HUES64 (cell line): ENCODE measurements around the gene FLNA.
"Not testable (repeated sequence)": the region's sequence is repeated elsewhere in the genome, so short reads cannot be mapped to it uniquely, and the experiment has no call there.

Experiments used
- H3K27ac ChIP-seq: 2 replicates; pipeline ENCODE4 v1.7.0; 2013; ENCODE audit warnings: low read depth, low read length, inconsistent platforms
- H3K27me3 ChIP-seq: 2 replicates; pipeline ENCODE4 v1.6.1; 2013; ENCODE audit warnings: mild to moderate bottlenecking, low read length; ENCODE audit not compliant: insufficient read depth
- H3K36me3 ChIP-seq: 2 replicates; pipeline ENCODE4 v1.6.1; 2013; ENCODE audit warnings: mild to moderate bottlenecking, low read length; ENCODE audit not compliant: insufficient read depth
- H3K4me1 ChIP-seq: 2 replicates; pipeline ENCODE4 v1.6.1; 2013; ENCODE audit warnings: mild to moderate bottlenecking, low read length, moderate library complexity; ENCODE audit not compliant: insufficient read depth
- H3K4me3 ChIP-seq: 2 replicates; pipeline ENCODE4 v1.5.1; 2013; ENCODE audit warnings: mild to moderate bottlenecking, low read length, moderate library complexity
- H3K9ac ChIP-seq: 2 replicates; pipeline ENCODE4 v1.6.1; 2013; ENCODE audit warnings: mild to moderate bottlenecking, low read depth, low read length
- H3K9me3 ChIP-seq: 2 replicates; pipeline ENCODE4 v1.6.1; 2013; ENCODE audit warnings: low read depth, low read length; ENCODE audit not compliant: insufficient read depth
- WGBS: fragments of 150-250, 120-280 bp; methylation state at CpG from one replicate; pipeline ENCODE4 v1.1.7; 2013; ENCODE audit warnings: missing lambda C conversion rate; 5-methylcytosine and 5-hydroxymethylcytosine counted together

FLNA gene

DNA sequence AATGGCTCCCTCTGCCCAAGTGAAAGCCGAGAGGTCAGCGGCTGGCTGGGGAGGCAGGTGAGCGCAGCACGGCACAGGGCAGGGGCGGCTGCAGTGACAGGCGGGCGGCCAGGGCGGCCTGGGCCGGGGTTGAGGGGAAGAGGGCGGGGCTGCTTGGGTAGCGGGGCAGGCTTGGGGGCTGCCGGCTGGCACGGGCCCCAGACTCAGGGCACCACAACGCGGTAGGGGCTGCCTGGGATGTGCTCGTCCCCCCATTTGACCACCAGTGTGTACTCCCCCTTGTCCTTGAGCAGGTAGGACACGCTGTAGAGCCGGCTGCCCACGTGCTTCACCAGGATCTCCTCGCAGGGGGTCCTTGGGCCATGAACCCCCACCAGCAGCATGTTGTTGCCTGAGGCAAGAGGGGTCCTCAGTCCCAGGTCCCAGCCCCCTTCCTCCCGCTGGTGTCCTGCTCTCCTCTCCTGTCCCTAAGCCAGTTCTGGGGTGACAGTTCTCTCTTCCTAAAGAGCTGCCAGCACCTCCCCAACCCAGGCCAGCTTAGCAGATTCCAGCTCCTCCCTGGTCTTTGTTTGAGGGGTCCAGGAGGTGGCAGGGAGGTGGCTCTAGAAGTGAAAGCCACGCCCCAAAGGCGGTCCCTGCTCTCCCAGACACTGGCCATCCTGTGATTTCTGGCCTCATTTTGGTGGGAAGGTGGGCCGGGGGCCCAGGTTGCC, 25.6 kb downstream of the FLNA start:
- Histone ChIP-seq H3K27me3 (no peaks in the 10 kb centered on the region), H3K36me3 (peaks cover 56% of the 10 kb centered on the region), H3K4me3 (no peak overlapping the region), H3K9ac (no peak overlapping the region), H3K27ac (no peak overlapping the region; the same call in 1 of the 2 replicates), H3K4me1 (no peaks in the 10 kb centered on the region), H3K9me3 (no peaks in the 10 kb centered on the region)
- WGBS = 94% methylated on average over 24 of the region's 24 CpGs

DNA sequence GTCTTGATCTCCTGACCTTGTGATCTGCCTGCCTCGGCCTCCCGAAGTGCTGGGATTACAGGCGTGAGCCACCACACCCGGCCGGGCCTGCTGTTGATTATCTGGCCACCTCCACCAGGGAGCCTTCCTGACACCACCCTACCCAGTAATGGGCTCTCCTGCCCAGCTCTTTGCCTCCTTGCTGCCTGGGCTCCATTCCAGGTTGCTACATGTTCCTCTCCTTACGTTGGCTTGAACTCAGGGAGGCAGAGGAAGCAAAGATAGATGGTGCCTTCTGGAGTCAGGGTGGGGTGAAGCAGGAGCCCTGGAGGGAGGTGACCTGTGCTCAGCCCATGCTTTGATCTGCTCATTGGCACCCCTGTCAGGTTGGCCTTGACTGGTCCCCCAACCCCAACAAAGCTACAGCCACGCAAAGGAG, 26.3 kb downstream of the FLNA start:
- Histone ChIP-seq H3K4me3 (no peak overlapping the region), H3K27ac (no peak overlapping the region; the same call in 1 of the 2 replicates), H3K9ac (no peak overlapping the region), H3K9me3 (no peaks in the 10 kb centered on the region), H3K27me3 (no peaks in the 10 kb centered on the region), H3K36me3 (peaks cover 50% of the 10 kb centered on the region), H3K4me1 (no peaks in the 10 kb centered on the region)
- 83% methylated on average over 6 of the region's 7 CpGs for WGBS

DNA sequence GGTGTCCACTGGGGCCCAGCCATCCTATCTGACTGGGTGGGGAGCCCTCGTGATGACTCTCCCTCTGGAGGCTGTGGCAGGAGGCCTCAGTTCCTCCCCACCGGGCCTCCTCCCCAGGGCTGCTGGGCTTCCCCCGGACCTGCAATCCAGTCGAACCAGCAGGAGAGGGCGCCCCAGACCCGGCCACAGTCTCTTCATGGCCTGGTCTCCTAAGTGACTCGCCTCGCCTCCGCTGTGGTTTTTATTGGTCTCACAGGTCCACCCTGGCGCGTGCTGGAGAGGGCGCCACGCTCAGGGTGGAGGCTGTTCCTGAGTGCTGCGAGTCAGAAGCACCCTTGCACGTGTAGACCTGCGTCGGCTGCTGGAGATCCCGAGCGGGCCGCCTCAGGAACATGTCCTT, 30.8 kb downstream of the FLNA start:
- H3K27me3 ChIP-seq, H3K4me1 ChIP-seq, H3K9me3 ChIP-seq, H3K27ac ChIP-seq, H3K9ac ChIP-seq, H3K4me3 ChIP-seq, H3K36me3 ChIP-seq: not testable (repeated sequence)
- no CpG with 5 or more reads among the region's 20 CpGs for WGBS

- H3K9me3 ChIP-seq, H3K9ac ChIP-seq, H3K36me3 ChIP-seq, H3K4me1 ChIP-seq, H3K4me3 ChIP-seq, H3K27me3 ChIP-seq, H3K27ac ChIP-seq: not testable (repeated sequence)
- no CpG with 5 or more reads among the region's 16 CpGs for WGBS
Observed at GRCh38 chrX:154343063-154343462, 31.4 kb downstream of the FLNA start.

DNA sequence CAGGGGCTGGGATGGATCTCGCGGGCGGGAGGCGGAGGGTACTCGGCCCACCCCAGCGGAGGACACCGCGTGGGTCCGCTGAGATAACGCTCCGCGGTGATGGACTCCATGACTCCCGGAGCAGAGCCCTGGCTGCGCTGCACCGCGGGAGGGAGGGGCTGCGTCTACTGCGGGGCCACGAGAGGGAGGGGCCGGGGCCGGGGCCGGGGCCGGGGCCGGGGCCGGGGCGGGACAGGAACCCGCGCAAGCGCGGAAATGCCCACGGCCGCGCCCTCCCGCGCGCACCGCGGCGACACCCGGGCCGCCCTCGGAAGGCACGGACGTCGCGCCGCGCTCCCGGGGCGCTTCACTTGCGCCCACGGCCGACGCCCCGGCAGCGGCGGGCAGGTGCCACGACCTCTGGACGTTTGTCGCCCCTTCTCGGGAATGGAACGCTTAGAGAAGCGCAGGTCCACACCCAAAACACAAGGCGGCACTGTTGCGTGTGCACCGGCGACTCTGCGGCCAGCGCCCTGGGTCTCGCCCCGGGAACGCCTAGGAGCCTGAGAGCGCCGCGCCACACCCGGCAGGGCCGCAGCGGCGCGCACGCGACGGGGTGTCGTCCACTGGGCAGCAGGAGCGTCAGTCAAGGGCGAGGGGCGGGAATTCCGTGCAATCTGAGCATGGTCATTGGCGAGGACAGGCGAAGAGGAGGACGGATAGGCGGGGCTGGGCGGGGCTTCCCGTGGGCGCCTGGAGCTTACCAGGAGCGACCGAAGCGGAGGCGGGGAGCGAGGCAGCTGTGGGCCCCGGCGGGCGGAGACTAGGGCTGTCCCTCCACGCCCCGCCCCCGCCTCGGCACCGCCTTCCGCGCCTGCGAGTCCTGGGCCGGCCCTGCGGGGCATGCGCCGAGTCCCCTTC, 32.8 kb downstream of the FLNA start:
- H3K27me3 ChIP-seq, H3K36me3 ChIP-seq, H3K9me3 ChIP-seq, H3K27ac ChIP-seq, H3K9ac ChIP-seq, H3K4me1 ChIP-seq, H3K4me3 ChIP-seq: not testable (repeated sequence)
- WGBS = no CpG with 5 or more reads among the region's 115 CpGs

DNA sequence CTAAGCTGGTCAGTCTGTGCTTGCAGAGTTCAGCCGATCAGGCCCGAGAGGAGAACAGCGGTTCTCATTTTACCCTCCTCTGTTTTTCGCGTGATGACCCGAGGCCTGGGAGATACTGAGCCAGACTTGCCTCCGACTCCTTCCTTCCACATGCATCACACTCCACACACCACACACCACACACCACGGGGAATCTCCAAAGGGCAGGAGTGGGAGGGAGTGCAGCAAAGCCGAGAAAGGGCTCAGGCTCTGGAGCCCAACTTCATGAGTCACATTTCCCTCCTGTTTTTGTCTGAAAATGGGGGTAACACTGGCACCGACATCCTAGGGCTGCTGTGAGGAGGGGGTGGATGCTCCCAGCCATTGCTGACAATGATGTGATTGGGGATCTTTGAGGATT, 39.9 kb downstream of the FLNA start:
- Histone ChIP-seq H3K27ac (no peak overlapping the region), H3K36me3 (no peaks in the 10 kb centered on the region), H3K9ac (no peak overlapping the region), H3K27me3 (no peaks in the 10 kb centered on the region), H3K4me3 (no peak overlapping the region), H3K9me3 (no peaks in the 10 kb centered on the region), H3K4me1 (no peaks in the 10 kb centered on the region)
- 73% methylated on average over 10 of the region's 10 CpGs for WGBS

- no peak overlapping the region for H3K4me3 ChIP-seq
Observed at GRCh38 chrX:154333837-154334271, 40.6 kb downstream of the FLNA start.

GRCh38 chrX:154333116-154333515, 41.3 kb downstream of the FLNA start:
- 93% methylated on average over 9 of the region's 9 CpGs for WGBS
- H3K4me1 ChIP-seq = no peaks in the 10 kb centered on the region
- no peak overlapping the region for H3K4me3 ChIP-seq
- no peak overlapping the region for H3K9ac ChIP-seq
- no peaks in the 10 kb centered on the region for H3K9me3 ChIP-seq
- no peaks in the 10 kb centered on the region for H3K27me3 ChIP-seq
- H3K27ac ChIP-seq = no peak overlapping the region
- H3K36me3 ChIP-seq = no peaks in the 10 kb centered on the region

More at GRCh38 chrX:154333837-154334271, 40.6 kb downstream of the FLNA start:
- no peaks in the 10 kb centered on the region for H3K36me3 ChIP-seq
- no peaks in the 10 kb centered on the region for H3K27me3 ChIP-seq
- no peak overlapping the region for H3K9ac ChIP-seq
- 94% methylated on average over 6 of the region's 6 CpGs for WGBS
- H3K27ac ChIP-seq = no peak overlapping the region
- no peaks in the 10 kb centered on the region for H3K4me1 ChIP-seq
- H3K9me3 ChIP-seq = no peaks in the 10 kb centered on the region

GRCh38 chrX:154332561-154332960, 41.9 kb downstream of the FLNA start:
- H3K36me3 ChIP-seq = no peaks in the 10 kb centered on the region
- H3K9me3 ChIP-seq = no peaks in the 10 kb centered on the region
- H3K4me3 ChIP-seq = no peak overlapping the region
- H3K27ac ChIP-seq = no peak overlapping the region
- no peaks in the 10 kb centered on the region for H3K4me1 ChIP-seq
- H3K27me3 ChIP-seq = no peaks in the 10 kb centered on the region
- H3K9ac ChIP-seq = no peak overlapping the region
- 94% methylated on average over 29 of the region's 29 CpGs for WGBS

- no peak overlapping the region for H3K9ac ChIP-seq
- H3K4me1 ChIP-seq = no peaks in the 10 kb centered on the region
- 72% methylated on average over 10 of the region's 10 CpGs for WGBS
- H3K27me3 ChIP-seq = no peaks in the 10 kb centered on the region
- H3K9me3 ChIP-seq = no peaks in the 10 kb centered on the region
- H3K4me3 ChIP-seq = no peak overlapping the region
- H3K36me3 ChIP-seq = no peaks in the 10 kb centered on the region
- no peak overlapping the region for H3K27ac ChIP-seq
Observed at GRCh38 chrX:154329294-154329693, 45.1 kb downstream of the FLNA start.

- H3K4me3 ChIP-seq = no peak overlapping the region
- no peak overlapping the region for H3K9ac ChIP-seq
- WGBS = 95% methylated on average over 5 of the region's 5 CpGs
- no peaks in the 10 kb centered on the region for H3K36me3 ChIP-seq
- H3K4me1 ChIP-seq = no peaks in the 10 kb centered on the region
- no peaks in the 10 kb centered on the region for H3K27me3 ChIP-seq
- no peaks in the 10 kb centered on the region for H3K9me3 ChIP-seq
- H3K27ac ChIP-seq = no peak overlapping the region
Observed at GRCh38 chrX:154328646-154329045, 45.8 kb downstream of the FLNA start.
